Testis (tissue), 2 donors: Measurements from ENCODE around the gene DDX51.

Experiments
- POLR2A ChIP-seq: fragments of 450-650 bp; IDR thresholded peaks from one replicate; pipeline ENCODE4 v1.6.1; 2017; ENCODE audit warnings: antibody characterized with exemption, mild to moderate bottlenecking, moderate library complexity
- TF ChIP-seq, protein P1 (sequence below), 3 experiments: fragments of 450-650 bp in 2 of 3; fragments of 200-600 bp in 1 of 3; sonication (generic) in 1 of 3; IDR thresholded peaks; one replicate each; pipeline ENCODE4 v1.5.1; 2016 to 2019; ENCODE audit warnings: antibody characterized with exemption in 3 of 3, mild to moderate bottlenecking in 2 of 3, moderate library complexity in 1 of 3

DNA sequence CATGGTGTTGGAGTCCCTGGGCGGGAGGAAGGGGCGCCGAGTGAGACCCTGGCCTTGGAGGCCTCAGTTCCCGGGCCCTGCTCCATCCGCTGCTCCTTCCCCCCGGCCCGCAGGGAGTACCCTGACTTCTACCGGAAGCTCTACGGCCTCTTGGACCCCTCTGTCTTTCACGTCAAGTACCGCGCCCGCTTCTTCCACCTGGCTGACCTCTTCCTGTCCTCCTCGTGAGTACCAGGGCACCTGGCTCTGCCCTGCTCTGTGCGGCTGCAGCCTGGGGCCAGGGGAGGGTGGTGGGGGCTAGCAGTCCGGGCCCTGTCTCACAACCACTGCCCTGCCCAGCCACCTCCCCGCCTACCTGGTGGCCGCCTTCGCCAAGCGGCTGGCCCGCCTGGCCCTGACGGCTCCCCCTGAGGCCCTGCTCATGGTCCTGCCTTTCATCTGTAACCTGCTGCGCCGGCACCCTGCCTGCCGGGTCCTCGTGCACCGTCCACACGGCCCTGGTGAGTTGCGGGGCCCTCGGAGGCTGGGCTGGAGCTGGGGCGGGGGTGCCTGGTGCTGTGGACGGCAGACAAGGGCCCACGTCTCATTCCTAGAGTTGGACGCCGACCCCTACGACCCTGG is 7.1 kb upstream of the DDX51 start:
- TF ChIP-seq, protein P1, sequence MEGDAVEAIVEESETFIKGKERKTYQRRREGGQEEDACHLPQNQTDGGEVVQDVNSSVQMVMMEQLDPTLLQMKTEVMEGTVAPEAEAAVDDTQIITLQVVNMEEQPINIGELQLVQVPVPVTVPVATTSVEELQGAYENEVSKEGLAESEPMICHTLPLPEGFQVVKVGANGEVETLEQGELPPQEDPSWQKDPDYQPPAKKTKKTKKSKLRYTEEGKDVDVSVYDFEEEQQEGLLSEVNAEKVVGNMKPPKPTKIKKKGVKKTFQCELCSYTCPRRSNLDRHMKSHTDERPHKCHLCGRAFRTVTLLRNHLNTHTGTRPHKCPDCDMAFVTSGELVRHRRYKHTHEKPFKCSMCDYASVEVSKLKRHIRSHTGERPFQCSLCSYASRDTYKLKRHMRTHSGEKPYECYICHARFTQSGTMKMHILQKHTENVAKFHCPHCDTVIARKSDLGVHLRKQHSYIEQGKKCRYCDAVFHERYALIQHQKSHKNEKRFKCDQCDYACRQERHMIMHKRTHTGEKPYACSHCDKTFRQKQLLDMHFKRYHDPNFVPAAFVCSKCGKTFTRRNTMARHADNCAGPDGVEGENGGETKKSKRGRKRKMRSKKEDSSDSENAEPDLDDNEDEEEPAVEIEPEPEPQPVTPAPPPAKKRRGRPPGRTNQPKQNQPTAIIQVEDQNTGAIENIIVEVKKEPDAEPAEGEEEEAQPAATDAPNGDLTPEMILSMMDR (IDR thresholded peaks at IDR 0.05) = no peak
- TF ChIP-seq POLR2A = no peak
